ENCODE data around the gene HAX1. TPM values are rescaled to one million over a fixed set of nuclear protein-coding genes. Genes with fewer than 3 reads are reported as not detected.
"Not testable (repeated sequence)": the region's sequence is repeated elsewhere in the genome, so short reads cannot be mapped to it uniquely, and the experiment has no call there.

The HAX1 gene
- total and polyA plus RNA-seq, 10 of the 15 experiments (the other 5 are each of a cell fraction or from before 2014, with no cell fraction given), result 95.3 to 288 (median 147) TPM

DNA sequence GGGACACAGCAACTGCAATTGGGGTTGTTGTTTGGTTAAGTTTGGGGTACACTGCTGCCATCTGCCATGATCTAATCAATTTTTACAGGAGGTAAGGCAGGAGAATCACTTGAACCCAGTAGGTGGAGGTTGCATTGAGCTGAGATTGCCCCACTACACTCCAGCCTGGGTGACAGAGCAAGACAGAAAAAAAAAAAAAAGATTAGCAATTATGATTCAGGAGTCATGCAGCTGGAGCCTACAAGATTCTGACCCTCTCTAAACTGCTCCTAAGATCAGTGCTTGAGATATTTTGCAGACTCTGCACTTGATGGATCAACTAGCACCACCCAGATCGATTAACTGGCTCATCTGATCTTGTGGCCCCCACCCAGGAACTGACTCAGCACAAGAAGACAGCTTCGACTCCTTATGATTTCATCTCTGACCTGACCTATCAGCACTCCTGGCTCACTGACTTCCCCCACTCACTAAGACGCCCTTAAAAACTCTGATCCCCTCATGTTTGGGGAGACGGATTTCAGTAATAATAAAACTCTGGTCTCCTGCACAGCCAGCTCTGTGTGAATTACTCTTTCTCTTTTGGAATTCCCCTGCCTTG lies 35.3 kb downstream of the HAX1 start:
- H3K27ac ChIP-seq (ENCODE audit: control insufficient read depth, insufficient read depth), result not testable (repeated sequence)

DNA sequence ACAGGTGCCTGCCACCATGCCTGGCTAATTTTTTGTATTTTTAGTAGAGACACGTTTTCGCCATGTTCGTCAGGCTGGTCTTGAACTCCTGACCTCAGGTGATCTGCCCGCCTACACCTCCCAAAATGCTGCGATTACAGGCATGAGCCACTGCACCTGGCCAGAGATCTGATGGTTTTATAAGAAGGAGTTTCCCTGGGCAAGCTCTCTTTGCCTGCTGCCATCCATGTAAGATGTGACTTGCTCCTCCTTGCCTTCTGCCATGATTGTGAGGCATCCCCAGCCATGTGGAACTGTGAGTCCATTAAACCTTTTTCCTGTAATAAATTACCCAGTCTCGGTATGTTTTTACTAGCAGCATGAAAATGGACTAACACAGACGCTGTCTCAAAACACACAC lies 36.7 kb downstream of the HAX1 start:
- CTCF ChIA-PET, result not testable (repeated sequence)
- WGBS (ENCODE audit: insufficient coverage, insufficient replicate concordance, low lambda C conversion rate, missing lambda C conversion rate), result 76% methylated on average over 7 of the region's 7 CpGs

More for the DNA sequence above, 35.3 kb downstream of the HAX1 start:
- 2% methylated on average over 4 of the region's 4 CpGs for WGBS (ENCODE audit: insufficient coverage, insufficient replicate concordance, low lambda C conversion rate, missing lambda C conversion rate)
- ATAC-seq; FAIRE-seq; H3K9me3 ChIP-seq (replicated peaks; ENCODE audit: control insufficient read depth, insufficient read depth, low read length); DNase-seq (ENCODE audit: low read depth, low spot score); H3K79me2 ChIP-seq (ENCODE audit: control insufficient read depth, insufficient read depth, low read length); H3K4me2 ChIP-seq (ENCODE audit: control insufficient read depth, insufficient read depth); intact Hi-C loops (cut with micrococcal nuclease; ENCODE audit: unreplicated experiment); H3K4me1 ChIP-seq (ENCODE audit: control insufficient read depth, insufficient read depth, low read length); H3K27me3 ChIP-seq (replicated peaks in 1 of 2; ENCODE audit: control insufficient read depth in 2 of 2, insufficient read depth in 2 of 2, low read length in 1 of 2); H4K20me1 ChIP-seq (ENCODE audit: control insufficient read depth, insufficient read depth); H3K4me3 ChIP-seq; H3K9ac ChIP-seq (ENCODE audit: control insufficient read depth, insufficient read depth, low read length); H3K36me3 ChIP-seq (ENCODE audit: control insufficient read depth in 2 of 2, insufficient read depth in 2 of 2, low read length in 1 of 2); BruUV-seq (replicated peaks); in situ Hi-C loops (cut with MboI): not testable (repeated sequence)
- peak overlapping the region; percentile 29 for H2AFZ ChIP-seq (ENCODE audit: control insufficient read depth, low read depth, low read length)
- TF ChIP-seq NFYB (IDR thresholded peaks at IDR 0.05; ENCODE audit: insufficient read depth, low read depth, low read length), result 0 out of 2 replicates have a peak, but pooled peaks have one; percentile 14
- ChIA-PET RAD21 (ENCODE audit: unreplicated experiment) (interaction anchor here (0.6 kb wide), 1 partner anchor 131 kb away, joined by 3 read pairs; no protein-coding TSS in a partner anchor), CTCF (interaction anchor here (0.6 kb wide), 1 partner anchor 9 kb away, joined by 3 read pairs; no protein-coding TSS in a partner anchor), POLR2A (interaction anchor here (0.7 kb wide), 2 partner anchors 16 to 79 kb away, joined by 3 read pairs; no protein-coding TSS in a partner anchor), SMC1A (ENCODE audit: uncharacterized antibody, unreplicated experiment) (interaction anchor here (1.4 kb wide), 1 partner anchor 130 kb away, joined by 3 read pairs; no protein-coding TSS in a partner anchor)

GRCh38 chr1:154312229-154313065 lies 40.0 kb downstream of the HAX1 start:
- in situ Hi-C loops (cut with MboI); H3K9me3 ChIP-seq (replicated peaks; ENCODE audit: control insufficient read depth, insufficient read depth, low read length); H3K79me2 ChIP-seq (ENCODE audit: control insufficient read depth, insufficient read depth, low read length); H3K36me3 ChIP-seq (ENCODE audit: control insufficient read depth in 2 of 2, insufficient read depth in 2 of 2, low read length in 1 of 2); FAIRE-seq; H3K4me3 ChIP-seq; H3K27me3 ChIP-seq (replicated peaks in 1 of 2; ENCODE audit: control insufficient read depth in 2 of 2, insufficient read depth in 2 of 2, low read length in 1 of 2); ATAC-seq; H4K20me1 ChIP-seq (ENCODE audit: control insufficient read depth, insufficient read depth); BruUV-seq (replicated peaks); H3K27ac ChIP-seq (ENCODE audit: control insufficient read depth, insufficient read depth); RAD21 ChIA-PET (ENCODE audit: unreplicated experiment); H3K9ac ChIP-seq (ENCODE audit: control insufficient read depth, insufficient read depth, low read length); intact Hi-C loops (cut with micrococcal nuclease; ENCODE audit: unreplicated experiment); H2AFZ ChIP-seq (ENCODE audit: control insufficient read depth, low read depth, low read length); H3K4me2 ChIP-seq (ENCODE audit: control insufficient read depth, insufficient read depth); H3K4me1 ChIP-seq (ENCODE audit: control insufficient read depth, insufficient read depth, low read length); SMC1A ChIA-PET (ENCODE audit: uncharacterized antibody, unreplicated experiment); DNase-seq (ENCODE audit: low read depth, low spot score): not testable (repeated sequence)
- CTCF ChIA-PET, result interaction anchor here (1.4 kb wide), 1 partner anchor 13 kb away, joined by 5 read pairs; the partner anchor contains the start of gene ATP8B2
- POLR2A ChIA-PET, result interaction anchor here (0.6 kb wide), 1 partner anchor 16 kb away, joined by 4 read pairs; no protein-coding TSS in a partner anchor
- 55% methylated on average over 13 of the region's 13 CpGs for WGBS (ENCODE audit: insufficient coverage, insufficient replicate concordance, low lambda C conversion rate, missing lambda C conversion rate)

More for the DNA sequence above, 36.7 kb downstream of the HAX1 start:
- FAIRE-seq; H4K20me1 ChIP-seq (ENCODE audit: control insufficient read depth, insufficient read depth); in situ Hi-C loops (cut with MboI); H3K9me3 ChIP-seq (replicated peaks; ENCODE audit: control insufficient read depth, insufficient read depth, low read length); H2AFZ ChIP-seq (ENCODE audit: control insufficient read depth, low read depth, low read length); RAD21 ChIA-PET (ENCODE audit: unreplicated experiment); H3K4me1 ChIP-seq (ENCODE audit: control insufficient read depth, insufficient read depth, low read length); BruUV-seq (replicated peaks); H3K36me3 ChIP-seq (ENCODE audit: control insufficient read depth in 2 of 2, insufficient read depth in 2 of 2, low read length in 1 of 2); ATAC-seq; H3K27me3 ChIP-seq (replicated peaks in 1 of 2; ENCODE audit: control insufficient read depth in 2 of 2, insufficient read depth in 2 of 2, low read length in 1 of 2); H3K9ac ChIP-seq (ENCODE audit: control insufficient read depth, insufficient read depth, low read length); intact Hi-C loops (cut with micrococcal nuclease; ENCODE audit: unreplicated experiment); H3K4me3 ChIP-seq; H3K4me2 ChIP-seq (ENCODE audit: control insufficient read depth, insufficient read depth); DNase-seq (ENCODE audit: low read depth, low spot score); H3K27ac ChIP-seq (ENCODE audit: control insufficient read depth, insufficient read depth); SMC1A ChIA-PET (ENCODE audit: uncharacterized antibody, unreplicated experiment); POLR2A ChIA-PET; H3K79me2 ChIP-seq (ENCODE audit: control insufficient read depth, insufficient read depth, low read length): not testable (repeated sequence)
